ENCODE measurements around the gene TARS3. TPM values are rescaled to one million over a fixed set of nuclear protein-coding genes. Genes with fewer than 3 reads are reported as not detected.
"Not testable (repeated sequence)": the region's sequence is repeated elsewhere in the genome, so short reads cannot be mapped to it uniquely, and the experiment has no call there.

Gene TARS3
- polyA plus RNA-seq, 1 donor from 2014 or later = 13.3 TPM

DNA sequence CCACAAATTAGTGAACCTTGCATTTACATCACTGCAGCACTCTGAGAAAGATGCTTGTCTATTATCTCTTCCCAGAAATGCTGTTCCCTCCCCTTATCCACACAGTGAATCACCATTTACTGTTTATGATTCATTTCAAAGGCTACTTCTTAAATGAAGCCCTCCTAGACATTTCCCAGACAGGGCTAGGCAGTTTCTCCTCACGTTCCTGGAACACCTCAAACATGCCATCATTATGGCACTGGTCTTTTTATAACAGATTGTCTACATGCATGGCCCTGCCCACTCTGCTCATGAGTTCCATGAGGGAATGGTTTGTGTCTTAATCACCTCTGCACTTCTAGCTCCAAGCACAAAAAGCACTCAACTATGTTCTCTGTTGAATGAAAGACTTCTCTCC, 39.9 kb downstream of the TARS3 start:
- H3K36me3 Mint-ChIP-seq = peaks cover 8% of the 10 kb centered on the region
- H3K27ac Mint-ChIP-seq = no peak overlapping the region
- H3K4me3 Mint-ChIP-seq = no peak overlapping the region
- no peaks in the 10 kb centered on the region for H3K4me1 Mint-ChIP-seq
- H3K27me3 Mint-ChIP-seq = no peaks in the 10 kb centered on the region
- H3K9me3 Mint-ChIP-seq = no peaks in the 10 kb centered on the region

GRCh38 chr15:101679806-101680205, 44.5 kb downstream of the TARS3 start:
- no peak overlapping the region for H3K27ac Mint-ChIP-seq
- peaks cover 10 to 15% (median 10%) of the 10 kb centered on the region in 3 donors for H3K4me1 Mint-ChIP-seq
- no peaks in the 10 kb centered on the region for H3K27me3 Mint-ChIP-seq
- H3K9me3 Mint-ChIP-seq = no peaks in the 10 kb centered on the region
- no peak overlapping the region for H3K4me3 Mint-ChIP-seq
- peaks cover 15% of the 10 kb centered on the region for H3K36me3 Mint-ChIP-seq

DNA sequence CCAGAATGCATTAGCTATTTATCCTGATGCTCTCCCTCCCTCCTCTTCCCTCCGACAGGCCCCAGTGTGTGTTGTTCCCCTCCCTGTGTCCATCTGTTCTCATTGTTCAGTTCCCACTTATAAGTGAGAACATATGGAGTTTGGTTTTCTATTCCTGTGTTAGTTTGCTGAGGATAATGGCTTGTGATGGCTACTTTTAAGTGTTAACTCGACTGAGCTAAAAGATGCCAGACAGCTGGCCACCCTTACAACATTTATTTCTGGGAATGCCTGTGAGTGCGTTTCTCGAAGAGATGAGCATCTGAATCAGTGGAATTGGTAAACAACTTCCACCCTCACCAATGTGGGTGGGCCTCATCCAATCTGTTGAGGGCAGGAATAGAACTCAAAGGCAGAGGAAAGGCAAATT, 47.3 kb downstream of the TARS3 start:
- no peaks in the 10 kb centered on the region for H3K9me3 Mint-ChIP-seq
- H3K27me3 Mint-ChIP-seq = no peaks in the 10 kb centered on the region
- peaks cover 10 to 15% (median 10%) of the 10 kb centered on the region in 3 donors for H3K4me1 Mint-ChIP-seq
- peak overlapping the region in 2 of 4 donors; percentile 1 to 76 for H3K4me3 Mint-ChIP-seq
- peaks cover 15% of the 10 kb centered on the region for H3K36me3 Mint-ChIP-seq
- H3K27ac Mint-ChIP-seq = no peak overlapping the region

DNA sequence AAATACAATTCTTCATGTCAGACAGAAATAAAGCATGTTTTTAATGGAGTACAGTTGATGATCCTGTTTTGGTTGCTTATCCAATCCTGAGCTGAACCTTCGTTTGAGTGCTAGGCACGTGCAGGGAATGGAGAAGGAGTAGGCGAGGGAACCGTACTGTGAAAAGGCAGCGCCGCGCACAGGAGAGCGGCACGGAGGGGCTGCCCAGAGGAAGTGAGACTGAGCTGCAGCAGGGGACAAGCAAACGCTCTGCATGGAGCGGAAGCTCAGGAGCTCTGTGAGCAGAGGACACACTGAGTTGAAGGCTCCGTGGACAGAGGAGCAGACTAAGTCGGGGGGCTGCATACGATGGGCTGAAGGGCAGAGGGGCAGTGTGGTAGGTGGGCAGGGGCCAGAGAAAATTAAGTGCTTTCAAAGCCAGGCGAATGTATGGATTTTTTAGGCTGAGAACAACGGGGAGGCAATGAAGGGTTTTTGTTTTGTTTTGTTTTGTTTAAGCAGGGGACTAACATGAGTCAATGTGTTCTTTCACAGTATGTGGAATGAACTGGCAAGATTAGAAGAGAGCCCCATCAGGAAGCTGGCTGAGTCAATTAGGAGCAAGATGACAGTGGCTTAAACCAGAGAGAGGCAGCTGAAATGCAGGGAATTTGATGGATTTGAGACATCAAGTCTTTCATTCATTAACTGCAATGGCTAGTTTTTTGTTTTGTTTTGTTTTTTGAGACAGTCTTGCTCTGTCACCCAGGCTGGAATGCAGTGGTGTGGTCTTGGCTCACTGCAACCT, 48.3 kb downstream of the TARS3 start:
- H3K27me3 Mint-ChIP-seq = no peaks in the 10 kb centered on the region
- H3K27ac Mint-ChIP-seq = peak overlapping the region in 1 of 3 donors; percentile 4
- no peaks in the 10 kb centered on the region for H3K9me3 Mint-ChIP-seq
- peaks cover 14% of the 10 kb centered on the region for H3K36me3 Mint-ChIP-seq
- H3K4me1 Mint-ChIP-seq = peaks cover 10 to 15% (median 10%) of the 10 kb centered on the region in 3 donors
- peak overlapping the region; percentile 30 to 96 (median 87) for H3K4me3 Mint-ChIP-seq

DNA sequence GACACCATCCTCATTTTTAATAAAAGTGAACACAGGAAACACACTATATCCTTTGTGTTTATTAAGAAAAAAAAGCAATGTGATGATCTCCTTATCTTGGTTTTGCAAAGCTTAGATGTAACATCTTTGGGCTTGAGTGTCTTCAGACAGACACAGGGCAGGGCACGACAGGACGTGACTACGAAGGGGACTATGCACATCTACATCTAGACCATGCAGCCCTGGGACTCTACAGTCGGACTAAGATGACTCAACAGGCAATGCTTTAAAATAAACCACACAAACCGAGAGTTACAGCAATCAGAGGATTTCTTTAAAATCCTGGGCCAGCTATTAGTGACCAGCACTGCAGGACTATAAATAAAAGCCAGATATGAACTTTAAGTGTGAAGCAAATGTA, 49.3 kb downstream of the TARS3 start:
- no peaks in the 10 kb centered on the region for H3K27me3 Mint-ChIP-seq
- H3K4me3 Mint-ChIP-seq = no peak overlapping the region
- peaks cover 10 to 15% (median 10%) of the 10 kb centered on the region in 3 donors for H3K4me1 Mint-ChIP-seq
- H3K27ac Mint-ChIP-seq = peak overlapping the region in 1 of 3 donors; percentile 76
- H3K9me3 Mint-ChIP-seq = no peaks in the 10 kb centered on the region
- H3K36me3 Mint-ChIP-seq = peaks cover 15% of the 10 kb centered on the region

DNA sequence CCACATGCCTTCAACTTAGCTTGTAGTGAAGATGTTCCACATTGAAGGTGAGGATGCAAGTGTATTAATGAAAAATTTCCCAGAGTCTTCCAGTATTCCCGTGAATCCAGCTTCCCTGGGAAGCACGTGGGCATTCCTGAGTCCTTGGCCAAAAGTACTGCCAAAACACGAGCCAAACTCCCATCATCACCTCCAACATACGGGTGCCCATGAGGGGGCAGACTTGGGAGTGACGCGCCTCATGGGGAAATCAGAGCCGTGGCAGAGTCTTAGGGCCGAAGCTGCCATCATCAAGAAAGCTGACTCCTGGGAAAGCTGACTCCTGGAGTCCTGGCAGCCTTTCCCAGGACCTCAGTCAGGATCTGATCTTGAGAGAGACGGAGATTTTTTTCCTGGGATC, 52.0 kb downstream of the TARS3 start:
- Mint-ChIP-seq H3K27ac (no peak overlapping the region), H3K9me3 (no peaks in the 10 kb centered on the region), H3K4me1 (peaks cover 7 to 13% (median 10%) of the 10 kb centered on the region in 3 donors), H3K36me3 (peaks cover 12% of the 10 kb centered on the region), H3K4me3 (no peak overlapping the region), H3K27me3 (no peaks in the 10 kb centered on the region)

- Mint-ChIP-seq H3K4me3 (no peak overlapping the region), H3K27me3 (no peaks in the 10 kb centered on the region), H3K9me3 (no peaks in the 10 kb centered on the region), H3K4me1 (no peaks in the 10 kb centered on the region), H3K36me3 (peaks cover 12% of the 10 kb centered on the region), H3K27ac (no peak overlapping the region)
Observed at GRCh38 chr15:101669744-101670143, 54.5 kb downstream of the TARS3 start.

DNA sequence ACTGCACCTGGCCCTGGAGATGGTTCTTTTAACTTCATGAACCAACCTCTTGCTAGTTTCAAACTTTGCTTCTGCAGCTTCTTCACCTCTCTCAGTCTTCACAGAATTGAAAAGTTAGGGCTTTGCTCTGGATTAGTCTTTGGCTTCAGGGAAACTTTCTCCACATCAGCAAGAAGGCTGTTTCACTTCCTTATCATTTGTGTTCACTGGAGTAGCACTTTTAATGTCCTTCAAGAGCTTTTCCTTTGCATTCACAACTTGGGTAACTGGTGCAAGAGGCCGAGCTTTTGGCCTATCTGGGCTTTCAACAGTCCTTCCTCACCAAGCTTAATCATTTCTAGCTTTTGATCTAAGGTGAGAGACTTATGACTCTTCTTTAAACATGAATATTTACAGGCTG, 56.4 kb downstream of the TARS3 start:
- H3K4me1 Mint-ChIP-seq = no peaks in the 10 kb centered on the region
- no peaks in the 10 kb centered on the region for H3K27me3 Mint-ChIP-seq
- no peaks in the 10 kb centered on the region for H3K9me3 Mint-ChIP-seq
- H3K27ac Mint-ChIP-seq = no peak overlapping the region
- H3K4me3 Mint-ChIP-seq = no peak overlapping the region
- peaks cover 16% of the 10 kb centered on the region for H3K36me3 Mint-ChIP-seq

DNA sequence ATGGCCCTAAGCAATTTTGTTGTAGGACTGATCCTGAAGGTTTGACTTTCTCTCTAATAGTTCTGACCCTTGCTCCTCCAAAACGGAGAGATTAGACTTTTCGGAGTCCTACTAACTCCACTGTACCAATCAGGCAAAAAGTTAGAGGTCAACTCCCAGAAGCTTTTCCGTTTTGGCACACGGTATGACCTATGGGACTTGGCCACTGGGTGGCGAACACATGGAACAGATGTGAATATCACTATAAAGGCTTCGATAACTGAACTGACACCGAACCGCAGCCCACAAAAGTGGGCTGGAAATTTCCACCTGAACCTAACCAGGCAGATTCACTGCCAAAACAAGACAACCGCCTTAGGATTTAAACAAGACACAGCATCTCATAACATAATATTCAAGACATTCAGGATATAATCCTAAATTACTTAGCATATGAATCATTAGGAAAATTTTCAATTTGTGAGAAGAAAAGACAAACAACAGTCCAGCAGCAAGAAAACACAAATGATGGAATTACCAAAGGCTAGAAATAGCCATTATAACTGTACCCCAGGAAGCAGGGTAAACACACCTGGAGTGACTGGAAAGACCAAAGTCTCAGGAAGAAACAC, 59.9 kb downstream of the TARS3 start:
- Mint-ChIP-seq H3K36me3 (peaks cover 8% of the 10 kb centered on the region), H3K27me3 (no peaks in the 10 kb centered on the region), H3K4me3 (no peak overlapping the region), H3K9me3 (no peaks in the 10 kb centered on the region), H3K4me1 (no peaks in the 10 kb centered on the region), H3K27ac (no peak overlapping the region)

DNA sequence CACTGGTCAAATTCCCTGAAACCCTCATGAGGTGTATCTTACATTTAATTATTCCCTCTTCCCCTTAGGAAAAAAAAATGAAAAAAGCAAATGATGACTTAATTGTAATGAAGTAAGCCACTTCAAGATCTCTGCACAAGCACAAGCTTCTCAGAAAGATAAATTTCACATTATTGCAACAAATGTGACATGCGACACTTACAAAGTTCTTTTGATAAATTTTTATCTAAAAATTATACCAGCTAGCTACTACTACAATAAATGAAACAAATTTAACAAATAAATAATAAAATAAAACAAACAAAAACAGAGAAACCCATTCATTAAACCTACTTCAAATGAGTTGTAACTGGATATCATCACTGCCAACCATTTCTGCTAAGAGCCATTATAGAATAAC, 62.1 kb downstream of the TARS3 start:
- H3K4me3 Mint-ChIP-seq = no peak overlapping the region
- H3K4me1 Mint-ChIP-seq = no peaks in the 10 kb centered on the region
- H3K27me3 Mint-ChIP-seq = no peaks in the 10 kb centered on the region
- H3K9me3 Mint-ChIP-seq = no peaks in the 10 kb centered on the region
- H3K36me3 Mint-ChIP-seq = peaks cover 4% of the 10 kb centered on the region
- no peak overlapping the region for H3K27ac Mint-ChIP-seq

GRCh38 chr15:101660005-101660404, 64.3 kb downstream of the TARS3 start:
- no peak overlapping the region for H3K27ac Mint-ChIP-seq

DNA sequence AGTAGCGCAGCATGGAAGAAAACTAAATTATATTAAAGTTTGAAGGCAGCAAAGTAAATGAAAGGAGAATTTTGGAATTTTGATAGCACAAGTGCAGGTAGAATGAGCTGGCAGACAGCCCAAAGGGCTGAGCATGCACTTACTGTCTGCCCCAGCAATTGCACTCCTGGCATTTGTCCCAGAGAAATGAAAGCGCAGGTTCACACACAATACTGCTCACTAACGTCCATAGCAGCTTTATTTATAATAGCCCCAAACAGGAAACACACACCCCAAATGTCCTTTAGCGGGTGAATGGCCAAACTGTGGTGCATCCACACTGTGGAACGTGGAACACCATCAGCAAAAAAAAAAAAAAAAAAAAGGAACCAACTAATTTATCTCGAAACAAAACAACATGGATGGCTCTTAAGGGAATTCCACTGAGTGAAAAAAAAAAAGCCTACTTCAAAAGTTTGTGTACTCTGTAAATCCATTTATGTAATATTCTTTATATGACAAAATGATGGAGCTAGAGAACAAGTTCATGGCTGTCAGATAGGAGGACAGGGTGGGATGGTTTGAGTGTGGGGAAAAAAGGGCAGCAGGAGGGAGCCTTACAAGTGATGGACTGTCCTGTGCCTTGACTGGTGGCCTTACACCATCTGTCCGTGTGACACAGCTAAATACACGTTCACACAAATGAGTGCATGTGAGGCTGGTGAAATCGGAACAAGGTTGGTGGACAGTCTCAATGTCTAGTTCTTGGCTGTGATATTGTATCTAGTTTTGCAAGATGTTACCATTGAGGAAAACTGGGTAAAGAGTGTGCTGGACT, 66.1 kb downstream of the TARS3 start:
- H3K9me3 Mint-ChIP-seq = no peaks in the 10 kb centered on the region
- no peaks in the 10 kb centered on the region for H3K27me3 Mint-ChIP-seq
- no peak overlapping the region for H3K27ac Mint-ChIP-seq
- H3K36me3 Mint-ChIP-seq = no peaks in the 10 kb centered on the region
- H3K4me1 Mint-ChIP-seq = peaks cover 5 to 8% (median 8%) of the 10 kb centered on the region in 3 donors
- H3K4me3 Mint-ChIP-seq = no peak overlapping the region

More at GRCh38 chr15:101660005-101660404, 64.3 kb downstream of the TARS3 start:
- Mint-ChIP-seq H3K36me3 (peaks cover 4% of the 10 kb centered on the region), H3K4me1 (no peaks in the 10 kb centered on the region), H3K4me3 (no peak overlapping the region), H3K9me3 (no peaks in the 10 kb centered on the region), H3K27me3 (no peaks in the 10 kb centered on the region)

- H3K36me3 Mint-ChIP-seq = no peaks in the 10 kb centered on the region
- H3K4me3 Mint-ChIP-seq = no peak overlapping the region
- H3K27me3 Mint-ChIP-seq = no peaks in the 10 kb centered on the region
- H3K9me3 Mint-ChIP-seq = no peaks in the 10 kb centered on the region
- no peak overlapping the region for H3K27ac Mint-ChIP-seq
- peaks cover 5 to 8% (median 8%) of the 10 kb centered on the region in 3 donors for H3K4me1 Mint-ChIP-seq
Observed at GRCh38 chr15:101657171-101657570, 67.1 kb downstream of the TARS3 start.

DNA sequence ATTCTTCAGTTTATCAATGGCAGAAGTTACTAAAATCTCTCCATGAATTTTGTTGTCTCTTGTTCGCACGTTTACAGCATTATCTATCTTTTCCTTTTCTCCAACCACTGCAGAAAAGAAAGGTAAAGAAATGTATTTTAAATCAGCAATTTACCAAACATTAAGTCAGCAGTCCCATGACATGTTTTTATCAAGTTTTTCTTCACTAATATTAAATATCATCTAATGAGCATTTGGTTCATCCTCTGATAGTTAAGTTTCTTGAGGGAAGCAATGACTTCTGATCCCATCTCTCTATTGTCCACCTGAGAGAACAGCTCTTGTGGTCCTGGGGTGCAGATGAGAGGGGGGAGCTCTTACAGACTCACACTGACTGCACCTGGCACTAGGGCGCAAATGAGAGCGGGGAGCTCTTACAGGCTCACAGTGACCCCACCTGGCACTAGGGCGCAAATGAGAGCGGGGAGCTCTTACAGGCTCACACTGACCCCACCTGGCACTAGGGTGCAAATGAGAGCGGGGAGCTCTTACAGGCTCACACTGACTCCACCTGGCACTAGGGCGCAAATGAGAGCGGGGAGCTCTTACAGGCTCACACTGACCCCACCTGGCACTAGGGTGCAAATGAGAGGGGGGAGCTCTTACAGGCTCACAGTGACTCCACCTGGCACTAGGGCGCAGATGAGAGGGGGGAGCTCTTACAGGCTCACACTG, 69.5 kb downstream of the TARS3 start:
- H3K9me3 Mint-ChIP-seq, H3K36me3 Mint-ChIP-seq, H3K27me3 Mint-ChIP-seq: not testable (repeated sequence)
- Mint-ChIP-seq H3K4me3 (peak overlapping the region; percentile 16 to 94 (median 66)), H3K27ac (peak overlapping the region; percentile 18 to 93 (median 71)), H3K4me1 (peaks cover 13 to 22% (median 19%) of the 10 kb centered on the region in 3 donors)

Measured in IgD-negative memory B cell (primary cell).